Stimulated activated CD8-positive, alpha-beta memory T cell treated with anti-CD3 and anti-CD28 coated beads, Interleukin-4, amount 100 ng/mL, for 24 hours (primary cell): Measurements from ENCODE around the gene CDHR3.
A peak's percentile ranks its signal among the peaks of the same experiment; 100 is the strongest.
"Not testable (repeated sequence)": the region's sequence is repeated elsewhere in the genome, so short reads cannot be mapped to it uniquely, and the experiment has no call there.

Source experiments
- DNase-seq: peaks from one replicate; pipeline ENCODE4 v3.0.0-alpha.2; 2020; ENCODE audit warnings: low read depth

Gene CDHR3

DNA sequence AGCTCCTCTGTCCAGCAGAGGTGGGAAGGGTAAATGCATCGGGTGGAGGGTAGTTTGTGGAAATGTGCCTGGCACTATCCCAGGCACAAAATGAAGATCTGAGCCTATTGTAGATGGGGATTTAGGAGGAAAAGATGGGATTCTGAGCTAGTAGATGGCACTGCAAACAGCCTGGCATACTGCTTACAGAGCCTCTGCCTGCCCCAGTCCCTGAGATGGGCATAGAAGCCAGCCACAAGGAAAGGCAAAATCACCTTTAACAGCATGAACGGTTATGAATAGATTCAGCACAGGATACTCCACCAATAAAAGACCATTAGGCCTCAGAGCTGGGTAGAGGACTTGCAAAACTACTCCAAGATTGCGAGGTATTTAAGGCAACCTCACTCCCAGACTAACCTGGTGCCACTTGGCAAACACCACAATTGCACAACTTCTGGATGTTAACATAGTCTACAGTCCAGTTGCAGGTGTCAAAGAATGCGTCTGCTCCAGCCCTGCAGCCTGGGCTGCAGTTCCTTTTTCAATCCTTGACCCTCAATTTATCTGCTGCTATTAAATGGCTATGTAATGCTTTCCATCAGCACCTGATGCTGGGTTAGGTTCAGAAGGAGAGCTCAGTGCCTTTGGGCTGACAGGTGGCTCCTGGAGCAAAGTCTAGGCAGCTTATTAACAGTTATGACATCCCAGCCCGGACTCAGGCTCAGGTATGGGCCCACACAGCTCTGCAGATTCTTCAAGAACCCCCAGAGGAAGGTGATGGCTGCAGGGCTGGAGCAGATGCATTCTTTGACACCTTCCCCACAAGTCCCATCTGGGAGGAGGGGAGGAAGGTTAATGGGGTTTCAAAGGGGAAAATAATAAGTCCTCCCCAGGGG lies 34.0 kb downstream of the CDHR3 start:
- no peak for DNase-seq

GRCh38 chr7:105999256-105999655 lies 36.2 kb downstream of the CDHR3 start:
- DNase-seq, result no peak

DNA sequence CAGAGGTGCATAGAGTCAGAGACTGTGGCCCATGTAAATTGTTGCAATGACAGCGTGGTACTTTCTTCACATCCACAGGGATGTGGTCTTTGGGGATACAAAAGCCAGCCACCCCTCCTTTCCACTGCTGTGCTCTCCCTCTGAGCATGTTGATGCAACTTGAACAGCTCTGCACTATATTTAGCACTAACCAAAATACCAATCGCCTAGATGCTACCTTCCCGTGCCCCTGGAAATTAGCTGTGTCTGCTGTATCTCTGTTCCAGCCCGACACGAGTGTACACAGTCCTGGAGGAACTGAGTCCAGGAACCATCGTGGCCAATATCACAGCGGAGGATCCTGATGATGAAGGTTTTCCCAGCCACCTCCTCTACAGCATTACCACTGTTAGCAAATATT lies 38.1 kb downstream of the CDHR3 start:
- no peak for DNase-seq

- no peak for DNase-seq
Observed at GRCh38 chr7:106001886-106002285, 38.8 kb downstream of the CDHR3 start.

- DNase-seq, result no peak
Observed at GRCh38 chr7:106003525-106004064, 40.5 kb downstream of the CDHR3 start.

DNA sequence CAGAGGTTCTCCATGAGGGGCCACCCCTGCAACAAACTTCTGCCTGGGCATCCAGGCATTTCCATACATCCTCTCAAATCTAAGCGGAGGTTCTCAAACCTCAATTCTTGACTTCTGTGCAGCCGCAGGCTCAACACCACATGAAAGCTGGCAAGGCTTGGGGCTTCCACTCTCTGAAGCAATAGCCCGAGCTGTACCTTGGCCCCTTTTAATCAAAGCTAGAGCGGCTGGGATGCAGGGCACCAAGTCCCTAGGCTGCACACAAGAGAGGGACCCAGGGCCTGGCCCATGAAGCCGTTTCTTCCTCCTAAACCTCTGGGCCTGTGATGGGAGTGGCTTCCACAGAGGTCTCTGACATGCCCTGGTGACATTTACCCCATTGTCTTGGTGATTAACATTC lies 43.8 kb downstream of the CDHR3 start:
- DNase-seq, result no peak

DNA sequence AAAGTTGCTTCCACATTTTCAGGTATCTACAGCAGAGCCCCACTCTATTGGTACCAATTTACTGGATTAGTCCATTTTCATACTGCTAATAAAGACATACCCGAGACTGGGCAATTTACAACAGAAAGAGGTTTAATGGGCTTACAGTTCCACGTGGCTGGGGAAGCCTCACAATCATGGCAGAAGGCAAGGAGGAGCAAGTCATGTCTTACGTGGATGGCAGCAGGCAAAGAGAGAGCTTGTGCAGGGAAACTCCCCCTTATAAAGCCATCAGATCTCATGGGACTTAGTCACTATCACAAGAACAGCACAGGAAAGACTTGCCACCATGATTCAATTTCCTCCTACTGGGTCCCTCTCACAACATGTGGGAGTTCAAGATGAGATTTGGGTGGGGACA lies 44.7 kb downstream of the CDHR3 start:
- not testable (repeated sequence) for DNase-seq

- DNase-seq, result peak; percentile 72
Observed at GRCh38 chr7:106009503-106010226, 46.6 kb downstream of the CDHR3 start.

- no peak for DNase-seq
Observed at GRCh38 chr7:106010331-106010730, 47.3 kb downstream of the CDHR3 start.

DNA sequence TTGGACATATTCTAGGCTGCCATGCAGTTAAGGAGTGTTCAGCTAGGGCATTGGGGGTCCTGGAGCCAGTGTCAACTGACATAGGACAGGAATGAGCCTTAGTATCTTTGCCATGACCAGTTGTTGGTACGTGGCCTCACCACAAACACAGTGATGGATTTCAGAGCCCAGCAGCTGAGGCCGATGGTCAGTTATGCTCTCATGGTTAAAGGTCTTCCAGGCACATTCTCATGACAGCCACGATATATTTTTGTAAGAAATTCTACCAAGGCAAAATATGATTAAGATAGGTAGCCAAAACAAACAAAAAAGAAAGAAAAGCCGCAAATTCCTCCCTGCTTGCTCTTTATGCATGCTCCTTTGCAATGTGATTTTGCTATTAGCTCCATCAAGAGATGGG lies 47.8 kb downstream of the CDHR3 start:
- DNase-seq, result no peak

DNA sequence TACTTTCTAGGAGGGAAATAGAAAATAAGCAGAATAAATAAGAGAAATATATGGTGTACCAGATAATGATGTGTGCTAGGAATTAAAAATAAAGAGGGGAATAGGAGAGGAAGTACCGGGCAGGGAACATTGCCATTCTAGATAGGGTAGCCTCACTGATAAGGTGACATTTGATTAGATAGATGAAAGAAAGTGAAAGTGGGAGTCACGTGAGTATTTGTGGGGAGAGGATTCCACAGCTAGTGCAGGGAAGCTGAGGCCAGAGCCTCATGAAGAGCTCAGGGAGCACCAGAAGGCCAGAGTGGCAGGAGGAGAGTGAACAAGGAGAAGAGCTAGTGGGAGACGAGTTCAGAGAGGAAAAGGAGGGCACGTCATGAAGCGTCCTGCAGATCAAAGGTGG lies 49.1 kb downstream of the CDHR3 start:
- DNase-seq, result no peak

DNA sequence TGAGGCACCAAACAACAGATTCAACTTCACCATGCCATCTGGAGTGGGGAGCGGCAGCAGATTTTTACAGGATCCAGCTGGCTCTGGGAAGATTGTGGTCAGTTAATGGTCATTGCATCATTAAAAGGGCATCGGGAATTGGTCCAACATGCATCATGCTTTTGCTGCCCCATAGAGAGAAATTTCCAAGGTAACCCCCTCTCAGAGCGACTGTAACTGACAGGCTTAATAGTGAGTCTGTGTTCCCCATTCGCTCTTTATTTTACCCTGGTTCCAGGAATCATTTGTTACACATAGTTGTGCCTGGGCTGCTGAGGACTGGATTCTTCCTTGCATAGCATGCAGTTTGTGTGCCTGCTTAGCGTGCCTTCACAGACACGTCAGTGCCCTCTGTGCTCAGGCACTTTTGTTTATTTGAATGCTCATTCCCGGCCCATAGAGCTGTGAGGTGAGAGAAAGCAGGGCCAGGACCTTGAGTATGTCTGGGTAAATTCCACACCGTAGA lies 49.9 kb downstream of the CDHR3 start:
- no peak for DNase-seq

GRCh38 chr7:106015381-106016218 lies 52.5 kb downstream of the CDHR3 start:
- DNase-seq, result no peak

GRCh38 chr7:106016331-106016730 lies 53.3 kb downstream of the CDHR3 start:
- DNase-seq, result no peak

DNA sequence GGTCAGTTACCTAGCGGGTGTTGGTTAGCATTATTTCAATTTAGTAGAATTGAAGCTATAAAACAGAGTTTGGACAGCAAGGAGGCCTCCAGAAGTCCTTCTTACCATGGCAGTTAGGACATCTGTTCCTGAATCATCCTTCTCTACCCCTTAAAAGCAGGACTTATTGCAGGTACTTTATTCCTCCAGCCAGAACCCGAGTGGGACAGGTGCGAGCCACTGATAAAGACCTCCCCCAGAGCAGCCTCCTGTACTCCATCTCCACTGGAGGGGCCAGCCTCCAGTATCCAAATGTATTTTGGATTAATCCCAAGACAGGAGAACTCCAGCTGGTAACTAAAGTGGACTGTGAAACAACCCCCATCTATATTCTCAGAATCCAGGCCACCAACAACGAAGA lies 54.6 kb downstream of the CDHR3 start:
- no peak for DNase-seq

DNA sequence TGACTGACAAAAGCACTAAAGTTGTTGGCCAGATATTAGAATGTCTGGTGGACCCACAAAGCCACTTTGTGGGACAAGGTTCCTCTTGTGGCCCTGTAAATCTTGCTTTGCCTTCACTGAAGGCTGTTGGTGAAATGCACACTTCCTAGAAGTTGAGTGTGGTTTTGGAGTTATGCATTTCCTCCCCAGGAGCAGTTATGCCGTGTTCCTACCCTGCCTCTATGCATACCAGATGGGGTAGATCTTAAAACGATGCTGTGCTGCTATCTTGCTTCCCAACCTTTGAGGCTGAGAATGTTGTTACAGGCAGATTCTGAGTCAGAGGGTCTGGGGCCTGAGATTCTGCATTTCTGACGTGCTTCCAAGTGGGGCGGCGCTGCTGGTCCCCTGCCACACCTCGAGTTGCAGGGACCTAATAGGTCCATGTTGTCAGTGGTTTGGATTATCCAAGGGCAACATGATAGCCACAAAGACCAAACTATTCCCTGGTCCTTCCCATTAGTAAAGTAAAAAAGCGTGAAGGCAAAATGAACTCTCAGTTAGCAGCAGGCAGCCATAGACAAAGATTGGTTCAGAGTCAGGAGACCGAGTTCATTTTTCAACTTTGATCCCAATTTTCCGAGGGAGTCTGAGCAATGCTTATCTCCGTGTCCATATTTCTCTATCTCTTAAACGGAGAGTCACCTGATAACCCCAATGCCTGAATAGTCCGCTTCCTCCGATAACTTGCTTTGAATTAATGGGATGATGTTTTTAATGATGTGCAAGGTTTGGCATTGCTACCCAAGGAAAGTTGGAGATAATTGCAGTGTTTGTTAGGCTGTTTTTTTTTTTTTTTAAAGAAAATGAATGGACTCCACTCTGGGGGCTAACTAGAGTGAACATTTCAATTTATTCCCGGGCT lies 55.8 kb downstream of the CDHR3 start:
- no peak for DNase-seq

GRCh38 chr7:106019470-106019820 lies 56.4 kb downstream of the CDHR3 start:
- DNase-seq, result no peak

DNA sequence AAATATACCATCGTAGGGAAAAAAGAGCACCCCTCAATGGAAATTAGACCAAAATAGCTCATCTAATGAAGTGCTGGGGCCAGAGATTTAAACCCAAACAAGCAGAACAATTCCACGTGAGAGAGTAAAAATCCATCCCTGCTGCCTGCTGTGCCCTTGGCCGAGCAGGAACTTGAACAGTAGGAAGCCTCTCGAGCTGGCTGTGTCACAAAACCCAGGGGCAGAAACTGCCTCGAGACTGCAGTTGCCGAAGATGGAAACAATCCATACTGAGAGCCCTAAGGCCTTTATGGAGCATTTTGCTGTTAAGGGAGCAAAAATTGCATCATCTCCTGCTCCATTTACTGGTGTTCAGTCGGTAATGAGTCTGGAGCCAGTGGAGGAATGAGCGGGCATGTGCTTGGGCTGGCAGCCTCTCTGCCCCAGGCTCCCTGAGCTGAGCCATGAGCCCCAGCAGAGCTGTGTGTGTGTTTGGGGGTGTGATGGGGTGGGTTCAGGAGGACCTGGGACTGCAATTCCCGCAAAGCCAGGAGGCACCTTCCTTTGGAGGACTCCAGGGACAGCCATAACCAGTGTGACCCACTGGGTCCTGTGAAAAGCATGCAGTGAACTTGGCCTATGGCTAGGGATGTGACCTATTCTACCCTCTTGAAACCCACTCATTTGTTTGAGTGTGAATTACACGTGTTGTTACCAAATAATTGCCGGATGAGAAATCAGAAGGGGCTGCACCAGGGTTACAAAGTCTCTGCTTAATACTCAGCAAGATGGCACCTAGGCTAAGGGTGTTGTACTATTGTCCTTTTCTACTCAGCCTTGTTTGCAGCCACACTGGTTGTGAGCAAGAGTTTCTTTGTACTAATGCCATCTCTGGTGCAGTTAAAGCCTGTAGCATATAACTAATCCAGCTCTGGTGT lies 58.3 kb downstream of the CDHR3 start:
- DNase-seq, result no peak

- DNase-seq, result peak; percentile 44
Observed at GRCh38 chr7:106022193-106022821, 59.2 kb downstream of the CDHR3 start.
